SU-DHL-6 (cell line): ENCODE measurements around the gene ACAP3.

Experiments
- CTCF ChIP-seq: fragments of 200-600 bp; sonication (generic); IDR thresholded peaks from one replicate; pipeline ENCODE4 v1.5.1; 2017; ENCODE audit warnings: antibody characterized with exemption, mild to moderate bottlenecking, low read length, moderate library complexity; ENCODE audit not compliant: insufficient read depth, poor library complexity, severe bottlenecking
- EZH2phosphoT487 ChIP-seq: fragments of 200-600 bp; sonication (generic), shearing (Covaris generic); conservative IDR thresholded peaks from 2 replicates; pipeline ENCODE4 v1.6.1; 2018; ENCODE audit warnings: mild to moderate bottlenecking, antibody characterized with exemption, low read length, moderate library complexity, mixed read lengths

- TF ChIP-seq EZH2phosphoT487 (no peak), CTCF (no peak)
These were observed 22.8 kb upstream of the ACAP3 start for GRCh38 chr1:1330366-1331067.
